Activated naive CD8-positive, alpha-beta T cell treated with anti-CD3 and anti-CD28 coated beads, Interleukin-2, amount 50 U/mL, for 16 hours (primary cell): Measurements from ENCODE around the gene VCAN.

Experiments
- DNase-seq: peaks from one replicate; pipeline ENCODE4 v3.0.0-alpha.2; 2020; ENCODE audit warnings: low read depth, low spot score

VCAN gene

DNA sequence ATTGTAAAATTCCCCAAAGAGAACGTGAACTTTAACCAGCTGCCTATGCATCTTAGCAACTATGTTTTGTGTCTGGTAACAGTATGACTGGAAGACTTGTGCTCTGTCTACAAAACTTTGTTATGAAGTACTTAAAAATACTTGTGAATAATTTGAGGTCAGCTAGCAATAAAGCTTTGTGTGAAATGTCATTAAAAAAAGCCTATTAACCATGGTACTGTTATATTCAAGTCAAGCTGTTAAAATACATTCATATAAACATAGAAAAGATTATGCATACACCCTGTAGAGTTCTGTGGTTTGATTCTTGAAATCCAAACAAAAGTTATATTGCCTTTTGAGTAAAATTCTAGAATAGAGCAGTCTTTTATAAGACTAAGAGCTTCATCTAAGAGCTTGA lies 60.1 kb downstream of the VCAN start:
- DNase-seq: no peak

GRCh38 chr5:83538786-83539462 lies 67.4 kb downstream of the VCAN start:
- no peak for DNase-seq

DNA sequence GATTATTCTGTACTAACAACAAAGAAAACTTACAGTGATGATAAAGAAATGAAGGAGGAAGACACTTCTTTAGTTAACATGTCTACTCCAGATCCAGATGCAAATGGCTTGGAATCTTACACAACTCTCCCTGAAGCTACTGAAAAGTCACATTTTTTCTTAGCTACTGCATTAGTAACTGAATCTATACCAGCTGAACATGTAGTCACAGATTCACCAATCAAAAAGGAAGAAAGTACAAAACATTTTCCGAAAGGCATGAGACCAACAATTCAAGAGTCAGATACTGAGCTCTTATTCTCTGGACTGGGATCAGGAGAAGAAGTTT lies 67.9 kb downstream of the VCAN start:
- DNase-seq: no peak

DNA sequence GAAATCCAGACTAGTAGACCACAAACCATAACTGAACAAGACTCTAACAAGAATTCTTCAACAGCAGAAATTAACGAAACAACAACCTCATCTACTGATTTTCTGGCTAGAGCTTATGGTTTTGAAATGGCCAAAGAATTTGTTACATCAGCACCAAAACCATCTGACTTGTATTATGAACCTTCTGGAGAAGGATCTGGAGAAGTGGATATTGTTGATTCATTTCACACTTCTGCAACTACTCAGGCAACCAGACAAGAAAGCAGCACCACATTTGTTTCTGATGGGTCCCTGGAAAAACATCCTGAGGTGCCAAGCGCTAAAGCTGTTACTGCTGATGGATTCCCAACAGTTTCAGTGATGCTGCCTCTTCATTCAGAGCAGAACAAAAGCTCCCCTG lies 68.6 kb downstream of the VCAN start:
- DNase-seq: no peak

GRCh38 chr5:83540783-83541182 lies 69.2 kb downstream of the VCAN start:
- DNase-seq: no peak

GRCh38 chr5:83542839-83543238 lies 71.3 kb downstream of the VCAN start:
- DNase-seq: no peak

GRCh38 chr5:83543898-83544297 lies 72.4 kb downstream of the VCAN start:
- DNase-seq: no peak

DNA sequence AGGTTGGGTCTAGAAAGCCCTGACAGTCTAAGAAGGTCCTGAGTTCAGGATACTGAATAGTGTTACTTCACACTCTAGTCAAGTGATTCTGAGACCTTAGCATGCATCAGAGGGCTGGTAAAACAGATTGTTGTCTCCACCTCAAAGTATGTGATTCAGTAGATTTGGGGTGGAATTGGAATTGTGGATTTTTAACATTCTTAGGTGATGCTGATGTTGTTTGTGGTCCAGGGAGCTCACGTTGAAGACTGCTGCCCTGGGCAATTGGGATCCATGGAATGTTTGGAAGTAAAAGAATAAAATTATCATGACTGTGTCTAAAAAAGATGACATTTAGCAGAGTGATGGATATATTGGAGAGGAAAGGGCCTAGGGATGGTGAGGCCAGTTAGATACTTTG lies 75.6 kb downstream of the VCAN start:
- no peak for DNase-seq

GRCh38 chr5:83547889-83548288 lies 76.3 kb downstream of the VCAN start:
- DNase-seq: no peak

DNA sequence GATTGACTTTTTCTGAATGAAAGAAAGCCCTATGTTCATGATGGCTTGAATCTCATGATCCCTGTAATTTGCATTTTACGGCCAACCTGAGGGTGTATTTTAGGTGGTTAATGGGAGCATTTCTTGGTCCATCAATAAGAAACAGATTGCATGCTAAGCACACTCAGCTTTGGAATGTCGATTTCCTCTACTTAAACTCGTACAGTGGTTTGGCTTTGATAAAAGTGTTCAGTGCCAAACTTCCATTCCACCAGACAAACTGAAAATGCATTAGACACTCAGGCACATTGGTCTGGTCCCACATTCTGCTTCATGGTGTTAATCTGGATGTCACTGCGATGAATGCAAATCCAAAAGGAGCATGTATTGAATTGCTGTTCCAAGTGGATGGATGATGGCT lies 77.0 kb downstream of the VCAN start:
- DNase-seq: no peak

GRCh38 chr5:83549076-83549475 lies 77.5 kb downstream of the VCAN start:
- no peak for DNase-seq

DNA sequence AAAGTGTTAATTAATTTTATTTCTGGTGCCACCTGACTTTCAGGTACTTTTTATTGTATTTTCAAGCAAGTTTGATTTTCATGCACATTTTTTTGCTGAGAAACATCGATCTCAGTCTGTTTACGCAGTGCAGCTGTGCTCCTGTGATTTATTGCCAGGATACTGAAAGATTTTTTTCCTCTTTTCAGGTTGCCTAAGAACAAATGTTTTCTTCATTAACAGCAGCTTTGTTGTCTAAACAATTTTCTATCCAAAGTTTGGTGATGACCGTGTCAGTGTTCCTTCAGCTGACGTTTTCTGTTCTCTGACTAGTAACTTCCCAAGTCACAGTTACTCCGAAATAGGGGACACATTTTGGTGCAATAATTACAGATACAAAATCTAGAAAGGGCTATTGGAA lies 78.1 kb downstream of the VCAN start:
- DNase-seq: no peak

DNA sequence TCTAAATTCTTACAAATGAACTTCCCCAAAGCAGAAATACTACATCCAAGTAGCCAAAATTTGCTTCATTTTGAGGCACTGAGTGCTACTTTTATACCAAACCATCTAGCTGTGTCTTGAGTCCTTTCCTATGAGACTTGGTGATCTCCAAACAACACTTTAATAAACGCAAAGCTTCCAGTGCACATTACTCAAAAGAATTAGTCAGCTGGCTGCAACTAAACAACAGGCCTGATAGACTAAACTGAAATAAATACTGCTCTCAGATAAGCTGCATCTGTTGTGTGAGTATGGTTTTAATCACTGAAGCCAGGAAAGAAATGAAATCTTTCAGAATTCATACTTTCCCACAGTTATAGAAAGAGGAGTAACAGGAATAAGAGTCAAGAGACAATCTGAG lies 80.3 kb downstream of the VCAN start:
- DNase-seq: no peak

GRCh38 chr5:83552275-83552674 lies 80.7 kb downstream of the VCAN start:
- no peak for DNase-seq

GRCh38 chr5:83553000-83553486 lies 81.5 kb downstream of the VCAN start:
- DNase-seq: no peak

- no peak for DNase-seq
Observed at GRCh38 chr5:83554133-83554532, 82.6 kb downstream of the VCAN start.

DNA sequence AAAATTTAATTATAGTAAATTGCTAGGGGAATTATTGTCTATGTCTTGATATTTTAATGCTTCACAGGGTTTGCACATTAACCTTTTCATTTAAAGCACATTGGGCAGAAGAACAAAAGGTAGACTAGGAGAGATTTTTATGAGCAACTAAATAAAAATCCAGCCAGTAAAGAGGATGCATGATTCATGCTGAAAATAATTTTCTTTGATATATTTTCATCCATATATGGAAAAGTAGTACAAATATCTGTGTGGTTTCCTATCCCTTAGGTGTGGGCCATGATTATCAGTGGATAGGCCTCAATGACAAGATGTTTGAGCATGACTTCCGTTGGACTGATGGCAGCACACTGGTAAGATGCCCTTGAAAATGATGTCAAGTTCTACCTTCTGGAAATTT lies 83.1 kb downstream of the VCAN start:
- DNase-seq: no peak

DNA sequence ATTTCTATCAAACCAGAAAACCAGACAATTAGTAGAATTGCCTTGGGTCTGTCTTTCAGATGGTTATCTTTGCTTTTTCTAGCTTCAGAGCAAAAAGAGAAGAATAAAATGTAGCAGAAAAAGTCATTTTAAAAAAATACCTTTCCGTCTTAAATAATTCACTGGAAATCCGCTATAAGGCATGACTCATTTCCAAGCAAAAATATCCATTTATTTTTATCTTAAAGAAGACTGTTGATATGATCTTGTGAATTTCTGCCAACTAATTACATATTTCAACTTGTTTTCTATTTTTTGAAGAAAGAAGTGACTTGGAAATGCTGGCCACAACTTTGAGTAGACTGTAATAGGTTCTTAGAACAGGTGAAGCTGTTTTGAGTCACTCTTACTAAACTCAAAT lies 83.7 kb downstream of the VCAN start:
- no peak for DNase-seq

GRCh38 chr5:83556190-83556589 lies 84.6 kb downstream of the VCAN start:
- no peak for DNase-seq

GRCh38 chr5:83559118-83559785 lies 87.7 kb downstream of the VCAN start:
- DNase-seq: no peak

- no peak for DNase-seq
Observed at GRCh38 chr5:83562071-83562606, 90.6 kb downstream of the VCAN start.

DNA sequence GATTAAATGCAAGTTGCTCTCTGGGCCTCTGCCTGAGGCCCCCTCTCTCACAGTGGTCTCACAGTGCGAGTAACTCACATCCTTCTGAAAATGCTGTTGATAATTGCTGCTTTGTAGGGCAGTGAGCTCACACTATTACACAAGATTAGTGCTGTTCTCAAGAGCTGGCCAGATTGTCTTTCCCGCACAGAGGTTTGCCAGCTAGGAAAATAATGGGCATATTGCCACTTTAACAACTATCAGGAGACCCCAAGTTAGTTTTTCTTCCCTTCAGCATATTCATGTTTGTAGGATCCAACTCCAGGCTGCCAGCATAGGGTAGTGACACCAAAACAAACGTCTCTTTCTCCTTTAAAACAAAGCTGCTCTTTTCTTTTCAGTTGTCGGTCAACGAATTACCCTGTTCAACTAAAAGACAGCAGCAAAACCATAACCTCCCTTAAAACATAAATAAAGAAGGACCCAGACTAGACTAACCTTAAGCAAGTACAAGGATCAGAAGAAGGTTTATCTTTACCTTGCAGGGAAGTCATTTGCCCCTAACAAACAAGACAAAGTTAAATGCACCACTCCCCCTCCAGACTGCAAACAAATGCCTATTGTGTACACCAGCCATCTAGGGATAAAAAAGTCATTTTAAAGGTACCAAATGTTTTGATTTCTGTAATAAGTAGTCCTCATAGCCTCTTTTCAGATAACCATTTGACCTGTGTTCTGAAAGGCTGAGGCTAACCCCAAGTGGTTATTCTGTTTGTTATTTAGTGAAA lies 91.4 kb downstream of the VCAN start:
- no peak for DNase-seq

GRCh38 chr5:83563631-83564030 lies 92.1 kb downstream of the VCAN start:
- no peak for DNase-seq
